Dermis microvascular lymphatic vessel endothelial cell (primary cell): Measurements from ENCODE around the gene NOSTRIN. TPM values are rescaled to one million over a fixed set of nuclear protein-coding genes. Genes with fewer than 3 reads are reported as not detected.
"Not testable (repeated sequence)": the region's sequence is repeated elsewhere in the genome, so short reads cannot be mapped to it uniquely, and the experiment has no call there.

Experiments
- DNase-seq, 2 donors: peaks; one replicate each; pipeline versions ENCODE4 v3.0.0 to v3.0.0-alpha.2; 2010; ENCODE audit warnings: low read depth in 2 of 2
- total RNA-seq: library from RNA; depleted of rRNA; stranded (reverse); fragments of >200 nt; gene quantifications from 2 replicates; pipeline ENCODE4 v1.2.1, GENCODE V29; 2014

Gene NOSTRIN
- total RNA-seq, 1 donor from 2014 or later, result 2.8 TPM

DNA sequence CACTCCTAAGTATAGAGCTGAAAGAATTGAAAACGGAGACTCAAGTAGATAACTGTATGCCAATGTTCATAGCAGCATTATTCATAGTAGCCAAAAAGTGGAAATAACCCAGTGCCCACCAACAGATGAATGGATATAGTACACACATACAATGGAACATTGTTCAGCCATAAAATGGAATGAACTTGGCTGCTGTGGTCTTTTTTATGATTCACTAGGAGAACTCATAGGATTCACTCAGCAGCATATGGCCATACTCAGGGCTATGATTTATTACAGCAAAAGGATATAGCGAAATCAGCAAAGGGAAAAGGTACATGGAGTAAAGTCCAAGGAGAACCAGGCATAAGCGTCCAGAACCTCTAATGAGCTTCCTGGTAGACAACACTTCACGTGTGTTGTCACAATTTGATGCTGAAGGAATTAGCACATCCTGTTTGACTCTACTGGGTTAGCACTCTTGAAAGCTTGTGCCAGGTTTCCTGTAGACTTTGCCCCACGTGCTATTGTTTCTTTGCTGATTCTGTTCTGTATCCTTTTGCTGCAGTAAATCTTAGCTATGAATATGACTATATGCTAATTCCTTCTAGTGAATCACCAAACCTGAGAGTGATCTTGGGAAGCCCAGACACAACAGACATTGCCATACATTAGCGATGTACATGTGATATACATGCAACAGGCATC lies 72.1 kb downstream of the NOSTRIN start:
- peak in 1 of 2 donors; percentile 18 for DNase-seq

DNA sequence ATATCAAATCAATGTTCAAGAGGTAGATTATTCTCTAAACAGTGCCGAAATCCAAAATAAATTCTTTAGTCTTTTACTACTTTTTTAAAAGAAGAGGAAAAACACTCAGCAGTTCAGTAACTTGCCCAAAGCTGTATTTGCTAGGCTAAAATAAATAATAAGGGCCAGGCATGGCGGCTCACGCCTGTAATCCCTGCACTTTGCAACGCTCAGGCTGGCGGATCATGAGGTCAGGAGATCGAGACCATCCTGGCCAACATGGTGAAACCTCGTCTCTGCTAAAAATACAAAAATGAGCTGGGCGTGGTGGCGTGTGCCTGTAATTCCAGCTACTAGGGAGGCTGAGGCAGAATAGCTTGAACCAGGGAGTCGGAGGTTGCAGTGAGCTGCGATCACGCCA lies 79.7 kb downstream of the NOSTRIN start:
- not testable (repeated sequence) for DNase-seq

DNA sequence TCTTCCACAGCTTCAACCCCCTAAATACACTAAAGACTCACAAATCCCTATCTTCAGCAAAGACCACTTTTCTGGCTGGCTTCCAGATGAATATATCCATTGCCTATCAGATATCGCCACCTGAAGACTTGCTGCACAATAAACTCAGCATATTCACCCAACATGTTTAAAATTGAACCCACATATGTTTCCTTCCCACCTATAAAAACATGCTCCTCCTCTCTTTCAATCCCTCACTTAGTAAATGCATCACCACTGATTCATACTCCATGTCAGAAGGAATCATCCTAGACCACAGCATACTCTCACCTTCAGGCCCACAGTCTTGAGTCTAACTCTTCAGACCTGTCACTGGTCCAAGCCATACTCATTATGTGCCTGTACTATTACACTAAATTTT lies 82.5 kb downstream of the NOSTRIN start:
- DNase-seq, result no peak

DNA sequence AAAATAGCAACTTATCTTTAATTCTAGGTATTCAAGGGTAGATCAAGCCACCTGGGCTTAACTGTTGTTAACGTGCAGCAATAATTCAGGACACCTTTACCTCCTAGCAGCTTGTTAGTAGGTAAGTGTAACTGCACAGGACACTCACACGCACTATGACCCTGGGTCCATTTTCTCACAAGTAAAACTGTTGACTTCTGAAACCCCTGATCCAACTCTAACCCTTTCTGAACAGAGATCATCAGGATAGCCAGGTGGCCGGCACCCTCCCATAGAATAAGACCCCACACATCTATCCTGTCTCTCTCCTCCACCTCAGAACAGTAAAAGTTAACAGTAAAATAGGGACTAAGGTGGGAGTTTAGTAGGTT lies 87.2 kb downstream of the NOSTRIN start:
- DNase-seq, result no peak

DNA sequence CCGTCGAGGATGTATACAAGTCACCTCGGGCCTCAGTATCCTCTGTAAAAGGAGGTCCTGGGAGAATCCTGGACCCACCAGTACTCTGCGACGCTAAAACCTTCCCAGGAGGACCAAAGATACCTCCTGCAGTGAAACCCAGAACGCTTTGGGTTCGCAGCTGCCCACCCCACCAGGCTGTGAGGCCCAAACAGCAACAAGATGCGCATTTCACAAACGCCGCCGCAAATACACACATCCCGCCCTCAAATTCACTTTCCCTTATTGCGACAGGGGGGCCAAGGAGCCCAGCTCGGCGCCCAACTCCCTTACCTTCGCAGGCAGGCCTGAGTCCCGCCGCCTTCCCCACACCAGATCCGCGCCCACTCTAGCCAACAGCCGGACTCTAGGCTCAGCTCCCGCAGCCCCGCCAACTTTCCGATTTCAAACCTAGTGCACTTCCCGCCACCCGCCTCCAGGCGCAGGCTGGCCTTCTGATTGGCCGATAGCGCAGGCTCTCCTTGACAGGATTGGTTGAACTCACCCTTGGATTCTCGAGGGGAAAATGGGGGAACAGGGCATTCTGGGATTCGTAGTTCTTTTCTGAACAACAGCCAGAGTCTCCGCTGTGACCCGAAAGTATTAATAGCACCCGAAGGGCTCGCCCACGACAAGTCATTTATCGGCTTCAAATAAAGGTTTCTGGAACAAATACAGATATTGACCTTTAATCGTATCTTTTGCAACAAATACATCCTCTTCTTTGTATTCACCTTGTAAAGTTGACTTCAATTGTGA lies 87.8 kb downstream of the NOSTRIN start, which contains the start of gene SPC25:
SPC25 (minus strand) TSS at position 425 of the 777 bp plus-strand sequence. CDS start 911 bp downstream, outside the sequence.
- DNase-seq, result peak; percentile 74 to 88

DNA sequence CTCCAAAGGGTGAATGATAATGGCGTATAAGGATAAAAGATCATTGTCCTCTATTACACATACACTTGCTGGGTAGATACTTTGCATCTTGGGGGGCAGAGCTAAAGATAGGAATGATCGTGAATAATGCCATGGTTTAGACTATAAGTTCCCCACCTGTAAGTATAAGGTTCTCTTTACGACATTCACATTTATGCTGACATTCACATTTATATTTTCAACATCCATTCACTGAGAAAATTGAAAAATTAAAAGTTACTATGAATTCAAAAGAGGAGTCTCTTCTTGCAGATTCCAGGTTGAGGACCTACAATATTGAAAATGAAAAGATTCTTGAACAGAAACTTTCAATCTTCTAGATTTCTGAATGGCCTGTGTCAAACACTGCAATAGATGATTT lies 89.9 kb downstream of the NOSTRIN start:
- no peak for DNase-seq

DNA sequence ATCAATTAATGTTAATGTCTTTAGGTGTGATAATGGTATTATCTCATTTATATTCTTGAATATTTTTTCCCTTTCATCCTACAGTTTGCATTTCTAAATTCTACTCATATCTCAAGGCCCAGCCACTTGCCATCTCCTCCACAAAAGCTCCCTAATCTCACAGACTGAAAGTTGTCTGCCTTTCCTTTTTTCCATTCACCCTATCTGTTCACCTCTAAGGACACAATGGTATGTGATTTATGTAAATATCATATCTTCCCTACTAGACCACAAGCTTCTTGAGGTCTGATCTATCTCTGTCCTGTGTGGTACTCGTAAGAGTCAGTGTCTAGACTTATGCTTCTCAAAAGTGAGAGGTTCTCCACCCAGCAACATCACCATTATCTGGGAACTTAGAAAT lies 91.7 kb downstream of the NOSTRIN start:
- DNase-seq, result no peak

DNA sequence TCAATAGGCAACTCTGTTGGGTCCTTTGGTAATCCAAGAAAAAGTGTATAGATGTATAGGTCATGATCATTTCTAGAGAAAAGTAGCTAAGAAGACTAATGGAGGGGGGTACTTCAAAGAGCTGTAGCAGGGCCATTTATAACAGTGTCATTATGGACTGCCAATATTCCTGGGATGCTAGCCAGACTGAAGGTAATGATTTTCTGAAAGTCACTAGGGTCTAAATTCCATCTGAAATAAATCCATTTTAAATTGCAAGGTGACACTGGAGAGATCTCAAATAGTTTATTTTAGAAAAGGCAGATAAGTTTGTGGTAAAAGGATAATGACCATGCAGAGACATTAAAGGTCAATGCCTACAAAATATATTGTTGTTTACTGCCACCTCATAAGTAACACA lies 92.3 kb downstream of the NOSTRIN start:
- no peak for DNase-seq

DNA sequence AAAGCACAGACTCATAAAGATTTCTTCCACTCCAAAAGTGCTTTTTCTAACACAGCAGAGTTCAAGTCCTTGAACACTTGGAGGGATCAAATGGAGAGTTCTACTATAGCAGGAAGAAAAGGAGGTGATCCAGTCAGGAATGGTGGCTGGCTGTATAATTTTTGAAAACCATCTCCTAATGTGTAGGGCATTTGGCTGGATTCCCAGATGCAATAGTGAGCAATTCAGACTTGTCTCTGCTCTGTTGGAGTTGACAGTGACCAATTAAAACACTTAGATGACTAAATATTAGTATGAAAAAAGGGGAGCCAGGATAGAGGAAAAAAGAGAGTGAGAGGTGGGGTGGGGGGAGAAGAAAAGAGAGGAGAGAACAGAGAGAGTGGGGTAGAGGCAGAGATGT lies 93.3 kb downstream of the NOSTRIN start:
- DNase-seq, result no peak

DNA sequence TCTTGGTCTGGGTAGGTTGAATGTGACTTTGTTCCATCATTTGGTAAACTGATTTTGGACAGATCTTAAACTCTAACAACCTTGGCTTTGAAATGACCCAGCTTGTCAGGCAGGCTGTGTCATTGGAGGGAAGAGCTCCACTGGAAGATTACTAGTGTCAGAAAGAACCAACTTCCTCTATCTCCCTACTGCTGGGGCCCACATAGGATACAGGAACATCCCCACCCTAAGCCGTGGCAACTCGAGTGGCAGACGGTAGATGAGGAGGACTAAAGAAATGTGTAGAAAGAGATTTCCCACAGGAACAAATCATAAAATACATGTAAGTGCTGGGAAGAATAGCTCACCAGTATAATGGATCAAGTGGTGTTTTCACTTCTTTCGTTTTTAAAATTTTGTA lies 94.3 kb downstream of the NOSTRIN start:
- DNase-seq, result no peak

DNA sequence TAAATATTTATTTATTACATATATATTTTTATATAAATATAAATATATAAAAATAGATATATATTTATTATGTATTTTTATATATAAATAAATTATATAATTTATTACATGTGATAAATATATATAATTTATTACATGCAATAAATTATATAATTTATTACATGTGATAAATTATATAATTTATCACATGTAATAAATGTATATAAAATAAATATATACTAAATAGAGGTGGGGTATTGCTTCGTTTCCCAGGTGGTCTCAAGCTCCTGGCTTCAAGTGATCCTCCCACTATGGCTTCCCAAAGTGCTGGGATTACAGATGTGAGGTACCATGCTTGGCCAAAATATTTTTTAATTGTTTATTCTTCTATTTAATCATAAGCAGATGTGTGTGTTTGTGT lies 95.0 kb downstream of the NOSTRIN start:
- no peak for DNase-seq

DNA sequence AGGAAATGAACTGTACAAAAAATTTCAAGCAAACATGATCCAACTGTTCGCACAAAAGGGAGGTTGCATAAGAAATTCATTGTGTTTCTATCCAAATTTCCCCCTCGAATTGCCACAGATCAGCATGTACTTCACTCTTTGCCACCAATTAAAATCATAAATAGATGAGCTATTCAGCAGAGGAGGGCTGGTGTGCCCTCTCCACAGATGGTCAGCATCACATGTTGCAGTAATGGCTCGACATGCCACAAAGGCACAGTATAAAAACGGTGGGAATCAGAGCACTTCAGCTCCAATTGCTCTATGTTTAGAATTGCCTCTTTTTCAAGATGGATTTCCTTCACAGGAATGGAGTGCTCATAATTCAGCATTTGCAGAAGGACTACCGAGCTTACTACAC lies 98.6 kb downstream of the NOSTRIN start, which contains the start of gene G6PC2:
G6PC2 (plus strand) TSS at position 289 of the 400 bp plus-strand sequence; CDS start at position 330, 41 bp downstream.
- no peak for DNase-seq

DNA sequence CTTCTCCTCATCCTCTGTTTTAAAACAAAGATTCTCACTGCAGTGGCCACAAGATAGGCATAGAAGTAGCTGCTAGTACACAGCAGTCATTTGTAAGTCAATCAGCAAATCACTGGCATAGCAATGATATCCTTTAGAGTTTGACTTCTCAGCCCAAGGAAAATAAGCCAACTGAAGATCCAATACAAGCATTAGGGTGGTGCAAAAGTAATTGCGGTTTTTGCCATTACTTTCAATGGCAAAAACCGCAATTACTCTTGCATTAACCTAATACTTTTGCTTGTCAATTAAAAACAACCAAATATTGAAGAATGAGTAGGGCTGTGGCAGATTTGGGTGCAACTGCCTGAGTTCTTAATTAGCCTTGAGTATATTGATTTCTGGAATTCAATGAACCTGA lies 101.5 kb downstream of the NOSTRIN start:
- DNase-seq, result no peak

DNA sequence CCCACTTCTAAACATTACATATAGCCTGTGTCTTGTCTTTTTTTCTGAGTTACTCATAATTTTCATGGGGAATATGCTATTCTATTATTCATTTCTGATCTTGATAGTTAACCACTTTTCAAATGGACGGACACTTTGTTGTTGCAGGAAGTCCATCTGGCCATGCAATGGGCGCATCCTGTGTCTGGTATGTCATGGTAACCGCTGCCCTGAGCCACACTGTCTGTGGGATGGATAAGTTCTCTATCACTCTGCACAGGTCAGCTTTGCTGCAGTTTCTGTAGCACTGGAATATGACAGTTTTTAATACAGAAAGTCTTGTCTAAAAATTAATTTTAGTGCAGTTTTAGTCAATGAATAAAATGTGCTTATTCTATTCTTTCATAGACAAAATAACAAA lies 101.9 kb downstream of the NOSTRIN start:
- DNase-seq, result no peak

DNA sequence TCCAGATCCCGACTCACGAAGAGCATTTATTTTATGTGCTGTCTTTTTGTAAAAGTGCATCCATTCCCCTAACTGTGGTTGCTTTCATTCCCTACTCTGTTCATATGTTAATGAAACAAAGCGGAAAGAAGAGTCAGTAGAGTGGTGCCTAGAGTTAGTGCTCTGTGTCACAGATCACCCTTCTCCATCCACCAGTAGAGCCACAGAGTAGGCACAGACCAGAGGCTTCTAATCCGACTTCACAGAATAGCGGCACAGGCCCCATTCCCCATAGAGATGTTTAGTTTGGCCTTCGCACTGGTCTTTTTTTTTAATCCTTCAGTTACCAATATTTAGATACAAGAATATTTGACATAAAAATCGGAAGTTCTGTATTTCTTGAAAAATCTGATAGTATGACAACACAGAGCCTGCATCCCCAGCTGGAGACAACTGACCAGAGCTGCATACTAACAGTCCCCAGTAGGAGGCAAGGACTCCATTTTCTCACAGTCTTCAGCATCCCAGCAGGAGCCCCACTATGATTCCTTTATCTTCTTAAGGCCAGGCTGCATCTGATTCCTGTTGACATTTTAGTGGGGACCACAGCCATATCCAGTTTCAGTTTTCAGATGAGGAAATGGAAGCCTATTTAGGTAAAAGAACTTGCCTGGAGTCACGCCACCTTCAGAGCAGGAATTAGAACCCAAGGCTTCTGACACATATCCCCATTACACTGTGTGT lies 105.7 kb downstream of the NOSTRIN start:
- DNase-seq, result no peak

DNA sequence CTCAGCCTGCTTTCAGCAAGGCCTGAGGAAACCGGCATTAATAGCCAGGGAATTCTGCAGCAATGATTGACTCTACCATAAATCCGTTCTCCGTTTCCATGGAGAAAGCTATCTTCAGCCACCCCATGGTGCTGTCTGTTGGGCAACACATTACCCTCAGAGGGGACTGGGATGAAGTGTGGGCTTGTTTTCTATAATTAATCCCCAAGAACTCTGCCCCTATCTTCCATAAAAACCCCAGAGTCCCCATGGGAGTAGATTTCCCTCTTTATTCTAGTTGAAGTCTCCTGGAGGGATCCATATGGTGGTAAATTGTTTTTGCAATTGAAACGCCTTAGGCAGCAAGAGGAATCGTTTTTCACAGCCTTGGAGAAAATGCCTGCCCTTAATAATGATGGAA lies 107.9 kb downstream of the NOSTRIN start:
- no peak for DNase-seq

DNA sequence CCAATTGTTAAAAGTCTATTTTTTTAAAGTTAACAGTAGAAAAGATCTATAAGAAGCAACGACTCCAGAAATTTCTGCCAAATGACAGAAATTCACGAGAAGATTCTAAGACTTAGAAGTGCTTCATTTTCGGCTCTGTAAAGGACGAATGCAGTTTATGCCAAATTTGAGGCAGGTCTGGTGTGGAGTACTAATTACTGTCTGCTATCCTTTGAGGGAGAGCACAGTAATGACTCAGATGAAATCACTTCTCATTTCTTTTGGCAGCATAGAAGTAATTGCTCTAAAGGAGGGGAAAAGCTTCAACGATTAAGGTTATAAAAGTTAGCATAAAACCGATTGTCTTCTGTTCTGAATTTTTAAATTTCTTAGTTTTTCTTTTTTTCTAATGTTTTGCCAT lies 110.0 kb downstream of the NOSTRIN start:
- DNase-seq, result no peak

DNA sequence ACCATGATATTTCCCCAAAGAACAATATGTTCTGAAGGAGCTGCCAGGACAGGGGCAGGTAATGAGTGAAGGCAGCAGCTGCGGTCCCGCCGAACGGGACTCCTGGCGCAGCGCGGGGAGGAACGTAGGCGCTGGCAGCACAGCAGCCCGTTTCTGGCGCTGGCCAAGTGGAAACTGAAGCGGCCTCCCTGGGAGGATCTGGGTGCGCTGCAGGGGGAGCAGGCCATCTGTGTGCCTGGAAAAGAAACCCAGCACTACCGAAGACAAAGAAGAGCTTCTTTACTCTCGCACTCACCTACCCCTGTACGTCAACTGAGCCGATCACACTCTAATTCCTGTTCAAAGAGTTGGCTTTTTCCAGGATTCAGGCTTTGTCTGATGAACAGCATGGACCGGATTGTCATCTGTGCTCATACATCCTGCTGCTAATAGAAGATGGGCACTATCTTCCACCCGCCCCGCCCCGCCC lies 110.5 kb downstream of the NOSTRIN start:
- DNase-seq, result peak in 1 of 2 donors; percentile 22

DNA sequence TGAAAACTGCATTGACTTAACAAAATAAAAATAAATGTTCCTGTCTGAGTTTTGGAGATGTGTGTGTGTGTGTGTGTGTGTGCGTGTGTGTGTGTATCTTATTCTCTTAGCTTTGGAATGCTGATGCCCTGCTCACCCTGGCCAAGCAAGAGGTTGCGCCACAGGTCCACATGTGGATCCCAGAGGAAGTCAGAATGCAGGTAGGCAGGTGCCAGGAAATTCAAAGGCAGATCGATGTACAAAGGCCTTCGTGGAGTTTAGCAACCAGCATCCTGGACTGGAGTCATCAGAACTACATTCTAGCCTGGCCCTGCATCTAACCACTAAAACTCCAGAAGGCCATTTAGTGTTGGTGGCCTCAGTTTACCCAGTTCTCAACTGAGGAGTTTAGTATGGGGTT lies 111.1 kb downstream of the NOSTRIN start:
- DNase-seq, result no peak
